Memory B cell (primary cell): ENCODE data around the gene C19orf47.

ENCODE experiments used
- ATAC-seq: fragments of 150-1000 bp; cut with Tn5 transposase; 2 replicates; pipeline ENCODE4 v1.10.0; 2021; ENCODE audit warnings: low read depth, mild to moderate bottlenecking, moderate library complexity
- DNase-seq, 2 donors: peaks; one replicate each; pipeline ENCODE4 v3.0.0; 2022; ENCODE audit warnings: low spot score in 2 of 2
- H3K27ac Mint-ChIP-seq: one replicate; pipeline ENCODE4 v1.8.0; 2022; ENCODE audit warnings: mild to moderate bottlenecking, moderate library complexity, mixed read lengths
- H3K27me3 Mint-ChIP-seq: one replicate; pipeline ENCODE4 v1.8.0; 2022; ENCODE audit warnings: mixed read lengths
- H3K36me3 Mint-ChIP-seq: one replicate; pipeline ENCODE4 v1.8.0; 2022; ENCODE audit warnings: mild to moderate bottlenecking, mixed read lengths
- H3K4me1 Mint-ChIP-seq: one replicate; pipeline ENCODE4 v1.8.0; 2022; ENCODE audit warnings: mixed read lengths
- H3K4me3 Mint-ChIP-seq: one replicate; pipeline ENCODE4 v1.8.0; 2022; ENCODE audit warnings: mild to moderate bottlenecking, moderate library complexity, mixed read lengths
- H3K9me3 Mint-ChIP-seq: one replicate; pipeline ENCODE4 v1.8.0; 2022; ENCODE audit warnings: mixed read lengths

The C19orf47 gene

GRCh38 chr19:40281381-40282208, 66.6 kb downstream of the C19orf47 start:
- H3K36me3 Mint-ChIP-seq: peaks cover 5% of the 10 kb centered on the region
- H3K9me3 Mint-ChIP-seq: no peaks in the 10 kb centered on the region
- no peak for DNase-seq
- H3K27ac Mint-ChIP-seq: peak overlapping the region; percentile 100
- H3K4me3 Mint-ChIP-seq: no peak overlapping the region
- H3K27me3 Mint-ChIP-seq: no peaks in the 10 kb centered on the region
- H3K4me1 Mint-ChIP-seq: peaks cover 54% of the 10 kb centered on the region
- ATAC-seq: no peak

GRCh38 chr19:40280608-40281221, 67.5 kb downstream of the C19orf47 start:
- peak overlapping the region; percentile 79 for H3K4me3 Mint-ChIP-seq
- H3K27me3 Mint-ChIP-seq: no peaks in the 10 kb centered on the region
- H3K4me1 Mint-ChIP-seq: peaks cover 53% of the 10 kb centered on the region
- DNase-seq (no peak), ATAC-seq (no peak)
- H3K27ac Mint-ChIP-seq: peak overlapping the region; percentile 88
- H3K36me3 Mint-ChIP-seq: peaks cover 5% of the 10 kb centered on the region
- no peaks in the 10 kb centered on the region for H3K9me3 Mint-ChIP-seq

- peak in 1 of 2 donors; percentile 41 for DNase-seq
- Mint-ChIP-seq H3K27ac (peak overlapping the region; percentile 88), H3K36me3 (peaks cover 5% of the 10 kb centered on the region), H3K27me3 (no peaks in the 10 kb centered on the region), H3K4me3 (peak overlapping the region; percentile 79), H3K9me3 (no peaks in the 10 kb centered on the region), H3K4me1 (peaks cover 57% of the 10 kb centered on the region)
- ATAC-seq: peak; percentile 16
Measured at GRCh38 chr19:40279761-40280607, 68.2 kb downstream of the C19orf47 start.

GRCh38 chr19:40279120-40279551, 69.1 kb downstream of the C19orf47 start:
- H3K36me3 Mint-ChIP-seq: peaks cover 5% of the 10 kb centered on the region
- no peaks in the 10 kb centered on the region for H3K9me3 Mint-ChIP-seq
- H3K4me3 Mint-ChIP-seq: no peak overlapping the region
- peaks cover 61% of the 10 kb centered on the region for H3K4me1 Mint-ChIP-seq
- DNase-seq: no peak
- H3K27me3 Mint-ChIP-seq: no peaks in the 10 kb centered on the region
- H3K27ac Mint-ChIP-seq: no peak overlapping the region
- ATAC-seq: no peak

- Mint-ChIP-seq H3K27me3 (no peaks in the 10 kb centered on the region), H3K4me3 (peak overlapping the region; percentile 14), H3K9me3 (no peaks in the 10 kb centered on the region), H3K4me1 (peaks cover 63% of the 10 kb centered on the region), H3K27ac (no peak overlapping the region), H3K36me3 (peaks cover 8% of the 10 kb centered on the region)
- ATAC-seq (no peak), DNase-seq (no peak)
Measured at GRCh38 chr19:40278361-40279035, 69.7 kb downstream of the C19orf47 start.

GRCh38 chr19:40277356-40278059, 70.7 kb downstream of the C19orf47 start:
- Mint-ChIP-seq H3K27me3 (no peaks in the 10 kb centered on the region), H3K27ac (peak overlapping the region; percentile 65), H3K4me3 (no peak overlapping the region), H3K4me1 (peaks cover 58% of the 10 kb centered on the region), H3K36me3 (peaks cover 9% of the 10 kb centered on the region), H3K9me3 (no peaks in the 10 kb centered on the region)
- DNase-seq (no peak), ATAC-seq (no peak)

- peak; percentile 78 for ATAC-seq
- peak overlapping the region; percentile 67 for H3K4me3 Mint-ChIP-seq
- H3K27ac Mint-ChIP-seq: peak overlapping the region; percentile 14
- H3K36me3 Mint-ChIP-seq: peaks cover 12% of the 10 kb centered on the region
- no peak for DNase-seq
- no peaks in the 10 kb centered on the region for H3K9me3 Mint-ChIP-seq
- peaks cover 49% of the 10 kb centered on the region for H3K4me1 Mint-ChIP-seq
- no peaks in the 10 kb centered on the region for H3K27me3 Mint-ChIP-seq
Measured at GRCh38 chr19:40274585-40275544, 73.3 kb downstream of the C19orf47 start.

- Mint-ChIP-seq H3K9me3 (no peaks in the 10 kb centered on the region), H3K27ac (peak overlapping the region; percentile 14), H3K4me1 (peaks cover 55% of the 10 kb centered on the region), H3K27me3 (no peaks in the 10 kb centered on the region), H3K4me3 (peak overlapping the region; percentile 67), H3K36me3 (peaks cover 14% of the 10 kb centered on the region)
- ATAC-seq: no peak
- no peak for DNase-seq
Measured at GRCh38 chr19:40273469-40274360, 74.5 kb downstream of the C19orf47 start.

- Mint-ChIP-seq H3K4me1 (peaks cover 51% of the 10 kb centered on the region), H3K36me3 (peaks cover 17% of the 10 kb centered on the region), H3K27ac (no peak overlapping the region), H3K4me3 (no peak overlapping the region), H3K27me3 (no peaks in the 10 kb centered on the region), H3K9me3 (no peaks in the 10 kb centered on the region)
- DNase-seq (no peak), ATAC-seq (no peak)
Measured at GRCh38 chr19:40272261-40272660, 75.9 kb downstream of the C19orf47 start.

GRCh38 chr19:40271706-40272105, 76.5 kb downstream of the C19orf47 start:
- peaks cover 52% of the 10 kb centered on the region for H3K4me1 Mint-ChIP-seq

GRCh38 chr19:40270362-40271089, 77.7 kb downstream of the C19orf47 start:
- DNase-seq (no peak), ATAC-seq (no peak)
- Mint-ChIP-seq H3K36me3 (peaks cover 26% of the 10 kb centered on the region), H3K9me3 (no peaks in the 10 kb centered on the region), H3K4me3 (no peak overlapping the region), H3K27me3 (no peaks in the 10 kb centered on the region), H3K27ac (peak overlapping the region; percentile 17), H3K4me1 (peaks cover 52% of the 10 kb centered on the region)

More at GRCh38 chr19:40271706-40272105, 76.5 kb downstream of the C19orf47 start:
- no peak for ATAC-seq
- H3K9me3 Mint-ChIP-seq: no peaks in the 10 kb centered on the region
- H3K27ac Mint-ChIP-seq: no peak overlapping the region
- no peak overlapping the region for H3K4me3 Mint-ChIP-seq
- H3K36me3 Mint-ChIP-seq: peaks cover 21% of the 10 kb centered on the region
- no peak for DNase-seq
- no peaks in the 10 kb centered on the region for H3K27me3 Mint-ChIP-seq
